Panc1 (cell line): Measurements from ENCODE around the gene MCF2L2. TPM values are rescaled to one million over a fixed set of nuclear protein-coding genes. Genes with fewer than 3 reads are reported as not detected.

Experiments used
- ATAC-seq: fragments of 200-7000 bp; cut with Tn5 transposase; 2 replicates; pipeline ENCODE4 v1.9.1; 2020; ENCODE audit warnings: mild to moderate bottlenecking, moderate library complexity
- BruUV-seq: library from RNA; stranded (reverse); fragments of 400-500 nt; replicated peaks from 2 replicates; lab custom pipeline; 2021; lab: Mats Ljungman, UMichigan
- CTCF ChIA-PET: fragments of 300-600 bp; sonication (Branson Sonifier 250); formaldehyde crosslinking; loops from one replicate; lab custom pipeline; 2022; ENCODE audit warnings: antibody characterized with exemption; lab: Charles Lee
- POLR2A ChIA-PET: fragments of 300-600 bp; sonication (Branson Sonifier 250); formaldehyde crosslinking; loops from one replicate; lab custom pipeline; 2022; ENCODE audit warnings: antibody characterized with exemption; lab: Charles Lee
- DNase-seq: peaks from one replicate; pipeline ENCODE4 v3.0.0-alpha.2; 2010; ENCODE audit warnings: low read depth, low spot score
- H3K27ac ChIP-seq: 2 replicates; pipeline ENCODE4 v1.5.1; 2011; ENCODE audit warnings: mild to moderate bottlenecking, low read length, inconsistent platforms
- H3K27me3 ChIP-seq: fragments of 200-500 bp; sonication (Bioruptor generic); 2 replicates; pipeline ENCODE4 v1.6.0; 2014; ENCODE audit warnings: low read length, inconsistent platforms; ENCODE audit not compliant: control insufficient read depth, insufficient read depth
- H3K36me3 ChIP-seq: fragments of 200-500 bp; sonication (Bioruptor generic); 2 replicates; pipeline ENCODE4 v1.5.1; 2014; ENCODE audit warnings: inconsistent platforms, mild to moderate bottlenecking, low read length, moderate library complexity; ENCODE audit not compliant: control insufficient read depth, insufficient read depth
- H3K4me1 ChIP-seq: 2 replicates; pipeline ENCODE4 v1.5.1; 2011; ENCODE audit warnings: inconsistent platforms, mild to moderate bottlenecking, low read length, moderate library complexity; ENCODE audit not compliant: control insufficient read depth, insufficient read depth
- H3K4me3 ChIP-seq, 2 experiments: 2 replicates each; pipeline ENCODE4 v1.5.1; 2011 to 2012; ENCODE audit warnings: low read depth in 2 of 2, low read length in 2 of 2, mild to moderate bottlenecking in 2 of 2, inconsistent platforms in 1 of 2, moderate library complexity in 1 of 2
- H3K9me3 ChIP-seq: fragments of 200-500 bp; sonication (Bioruptor generic); 2 replicates; pipeline ENCODE4 v1.5.1; 2014; ENCODE audit warnings: low read depth, mild to moderate bottlenecking, inconsistent platforms, low read length, moderate library complexity; ENCODE audit not compliant: control insufficient read depth, insufficient read depth
- CTCF ChIP-seq: fragments of 450-650 bp; IDR thresholded peaks from 2 replicates; pipeline ENCODE4 v1.5.1; 2017; ENCODE audit warnings: mild to moderate bottlenecking
- POLR2AphosphoS5 ChIP-seq: IDR thresholded peaks from 2 replicates; pipeline ENCODE4 v1.6.1; 2012; ENCODE audit warnings: mild to moderate bottlenecking, low read depth, low read length, moderate library complexity
- SIN3A ChIP-seq: IDR thresholded peaks from 2 replicates; pipeline ENCODE4 v1.6.1; 2012; ENCODE audit warnings: low read depth, mild to moderate bottlenecking, low read length, moderate library complexity, borderline replicate concordance; ENCODE audit not compliant: insufficient read depth
- TCF7L2 ChIP-seq: IDR thresholded peaks from 2 replicates; pipeline ENCODE4 v1.6.1; 2011; ENCODE audit warnings: mild to moderate bottlenecking, low read depth, low read length, inconsistent platforms
- in situ Hi-C: cut with HindIII; loops from 2 replicates; pipeline ENCODE4 v1.10.0; 2016; ENCODE audit warnings: low sequenced_read_pairs, low pct_unique_long_range_greater_than_20kb
- intact Hi-C: fragments of 100-400 bp; cut with micrococcal nuclease; formaldehyde crosslinking; loops from one replicate; pipeline ENCODE4 v1.10.0; 2022; ENCODE audit not compliant: unreplicated experiment
- total RNA-seq: library from RNA; stranded (reverse); gene quantifications from one replicate; pipeline ENCODE4 v1.2.1, GENCODE V29; 2021; ENCODE audit not compliant: unreplicated experiment
- TF ChIP-seq, protein P1 (sequence below), 2 experiments: IDR thresholded peaks; 2 replicates each; pipeline ENCODE4 v1.6.1; 2011 to 2012; ENCODE audit warnings: low read depth in 2 of 2, control low read depth in 1 of 2, low read length in 1 of 2, mild to moderate bottlenecking in 1 of 2, moderate library complexity in 1 of 2; ENCODE audit not compliant: insufficient read depth in 1 of 2

MCF2L2 gene
- total RNA-seq, 1 experiment from 2014 or later: 1.0 TPM

DNA sequence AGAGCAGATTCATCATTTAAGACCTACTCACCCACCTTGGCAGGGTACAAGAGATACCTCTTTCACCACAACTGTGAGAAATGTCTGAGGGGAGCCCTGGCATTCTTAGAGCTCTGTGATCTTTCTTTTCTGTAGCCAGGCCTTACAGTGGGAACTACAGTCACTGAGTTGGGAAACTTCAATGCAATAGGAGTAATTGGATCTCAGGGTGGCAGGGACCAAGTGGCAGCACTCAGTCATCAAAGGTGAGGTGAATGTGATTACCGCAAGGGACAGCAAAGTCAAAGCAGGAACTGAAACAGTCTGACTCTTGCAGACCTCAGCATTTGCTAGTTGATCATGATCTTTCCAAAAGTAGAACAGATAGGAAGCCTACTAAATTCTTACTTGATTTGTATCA is 7.2 kb upstream of the MCF2L2 start:
- CTCF ChIA-PET: no interaction called here
- in situ Hi-C loops: no loop called here

GRCh38 chr3:183434992-183435391 is 6.6 kb upstream of the MCF2L2 start:
- no TSS peak for BruUV-seq

More for the DNA sequence above, 7.2 kb upstream of the MCF2L2 start:
- intact Hi-C loops: no loop called here
- Histone ChIP-seq H3K9me3 (no peaks in the 10 kb centered on the region), H3K27me3 (peaks cover under 1% of the 10 kb centered on the region), H3K4me1 (no peaks in the 10 kb centered on the region), H3K27ac (no peak overlapping the region), H3K4me3 (no peak overlapping the region), H3K36me3 (no peaks in the 10 kb centered on the region)
- no peak for TF ChIP-seq TCF7L2
- TF ChIP-seq SIN3A: no peak
- TF ChIP-seq POLR2AphosphoS5: no peak
- TF ChIP-seq, protein P1, sequence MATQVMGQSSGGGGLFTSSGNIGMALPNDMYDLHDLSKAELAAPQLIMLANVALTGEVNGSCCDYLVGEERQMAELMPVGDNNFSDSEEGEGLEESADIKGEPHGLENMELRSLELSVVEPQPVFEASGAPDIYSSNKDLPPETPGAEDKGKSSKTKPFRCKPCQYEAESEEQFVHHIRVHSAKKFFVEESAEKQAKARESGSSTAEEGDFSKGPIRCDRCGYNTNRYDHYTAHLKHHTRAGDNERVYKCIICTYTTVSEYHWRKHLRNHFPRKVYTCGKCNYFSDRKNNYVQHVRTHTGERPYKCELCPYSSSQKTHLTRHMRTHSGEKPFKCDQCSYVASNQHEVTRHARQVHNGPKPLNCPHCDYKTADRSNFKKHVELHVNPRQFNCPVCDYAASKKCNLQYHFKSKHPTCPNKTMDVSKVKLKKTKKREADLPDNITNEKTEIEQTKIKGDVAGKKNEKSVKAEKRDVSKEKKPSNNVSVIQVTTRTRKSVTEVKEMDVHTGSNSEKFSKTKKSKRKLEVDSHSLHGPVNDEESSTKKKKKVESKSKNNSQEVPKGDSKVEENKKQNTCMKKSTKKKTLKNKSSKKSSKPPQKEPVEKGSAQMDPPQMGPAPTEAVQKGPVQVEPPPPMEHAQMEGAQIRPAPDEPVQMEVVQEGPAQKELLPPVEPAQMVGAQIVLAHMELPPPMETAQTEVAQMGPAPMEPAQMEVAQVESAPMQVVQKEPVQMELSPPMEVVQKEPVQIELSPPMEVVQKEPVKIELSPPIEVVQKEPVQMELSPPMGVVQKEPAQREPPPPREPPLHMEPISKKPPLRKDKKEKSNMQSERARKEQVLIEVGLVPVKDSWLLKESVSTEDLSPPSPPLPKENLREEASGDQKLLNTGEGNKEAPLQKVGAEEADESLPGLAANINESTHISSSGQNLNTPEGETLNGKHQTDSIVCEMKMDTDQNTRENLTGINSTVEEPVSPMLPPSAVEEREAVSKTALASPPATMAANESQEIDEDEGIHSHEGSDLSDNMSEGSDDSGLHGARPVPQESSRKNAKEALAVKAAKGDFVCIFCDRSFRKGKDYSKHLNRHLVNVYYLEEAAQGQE (IDR thresholded peaks at IDR 0.05; ENCODE audit: insufficient read depth in 1 of 2, low read depth in 2 of 2, low read length in 1 of 2): no peak
- no peak for TF ChIP-seq CTCF
- POLR2A ChIA-PET: interaction anchor here (0.6 kb wide), 1 partner anchor 107 kb away, joined by 3 read pairs; no protein-coding TSS in a partner anchor
- no peak for DNase-seq
- BruUV-seq: no TSS peak
- no peak for ATAC-seq

More at GRCh38 chr3:183434992-183435391, 6.6 kb upstream of the MCF2L2 start:
- intact Hi-C loops: no loop called here
- Histone ChIP-seq H3K9me3 (no peaks in the 10 kb centered on the region), H3K27ac (no peak overlapping the region), H3K4me1 (no peaks in the 10 kb centered on the region), H3K4me3 (no peak overlapping the region), H3K27me3 (peaks cover 6% of the 10 kb centered on the region), H3K36me3 (no peaks in the 10 kb centered on the region)
- ATAC-seq: no peak
- in situ Hi-C loops: no loop called here
- CTCF ChIA-PET: no interaction called here
- TF ChIP-seq TCF7L2: no peak
- no peak for TF ChIP-seq SIN3A
- TF ChIP-seq CTCF: no peak
- TF ChIP-seq, protein P1 (IDR thresholded peaks at IDR 0.05; ENCODE audit: insufficient read depth in 1 of 2, low read depth in 2 of 2, low read length in 1 of 2): no peak
- TF ChIP-seq POLR2AphosphoS5: no peak
- POLR2A ChIA-PET: interaction anchor here (0.6 kb wide), 1 partner anchor 108 kb away, joined by 3 read pairs; no protein-coding TSS in a partner anchor
- no peak for DNase-seq
